ENCODE data around the gene FAM174C.

DNA sequence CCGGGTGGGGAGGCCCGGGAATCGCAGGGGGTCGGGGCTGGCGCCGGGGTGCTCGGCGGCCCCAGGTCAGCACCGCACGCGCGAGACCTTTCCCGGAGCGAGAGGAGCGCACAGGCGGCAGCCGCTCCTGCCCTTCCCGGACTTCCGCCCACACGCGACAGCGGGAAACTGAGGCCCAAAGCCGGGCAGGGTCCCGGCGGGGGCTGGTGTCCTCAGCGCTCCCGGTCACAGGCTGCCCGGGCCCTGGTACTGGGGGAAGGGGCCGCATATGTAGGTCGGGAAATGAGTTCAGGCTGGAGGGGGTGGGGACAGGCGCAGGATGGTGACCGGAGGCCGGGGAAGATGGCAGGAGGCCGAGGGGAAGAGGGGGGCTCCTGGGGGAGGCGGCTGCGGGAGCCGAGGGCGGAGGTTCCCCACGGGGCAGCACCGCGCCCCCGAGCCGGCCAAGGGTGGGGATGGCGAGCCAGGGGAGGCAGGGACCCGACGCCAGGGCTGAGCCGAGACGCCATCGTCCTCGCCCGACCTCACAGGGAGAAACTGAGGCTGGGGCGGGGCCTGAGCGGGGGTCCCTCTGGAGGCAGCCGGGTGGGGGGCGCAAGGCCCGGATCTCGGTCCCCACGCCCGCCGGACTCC lies 38.2 kb upstream of the FAM174C start:
- TF ChIP-seq, protein P1, sequence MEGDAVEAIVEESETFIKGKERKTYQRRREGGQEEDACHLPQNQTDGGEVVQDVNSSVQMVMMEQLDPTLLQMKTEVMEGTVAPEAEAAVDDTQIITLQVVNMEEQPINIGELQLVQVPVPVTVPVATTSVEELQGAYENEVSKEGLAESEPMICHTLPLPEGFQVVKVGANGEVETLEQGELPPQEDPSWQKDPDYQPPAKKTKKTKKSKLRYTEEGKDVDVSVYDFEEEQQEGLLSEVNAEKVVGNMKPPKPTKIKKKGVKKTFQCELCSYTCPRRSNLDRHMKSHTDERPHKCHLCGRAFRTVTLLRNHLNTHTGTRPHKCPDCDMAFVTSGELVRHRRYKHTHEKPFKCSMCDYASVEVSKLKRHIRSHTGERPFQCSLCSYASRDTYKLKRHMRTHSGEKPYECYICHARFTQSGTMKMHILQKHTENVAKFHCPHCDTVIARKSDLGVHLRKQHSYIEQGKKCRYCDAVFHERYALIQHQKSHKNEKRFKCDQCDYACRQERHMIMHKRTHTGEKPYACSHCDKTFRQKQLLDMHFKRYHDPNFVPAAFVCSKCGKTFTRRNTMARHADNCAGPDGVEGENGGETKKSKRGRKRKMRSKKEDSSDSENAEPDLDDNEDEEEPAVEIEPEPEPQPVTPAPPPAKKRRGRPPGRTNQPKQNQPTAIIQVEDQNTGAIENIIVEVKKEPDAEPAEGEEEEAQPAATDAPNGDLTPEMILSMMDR (conservative IDR thresholded peaks at IDR 0.05; ENCODE audit: low read depth, low read length) = no peak
- TF ChIP-seq EZH2 (IDR thresholded peaks at IDR 0.05; ENCODE audit: low read length, unreplicated experiment) (no peak), EZH2phosphoT487 (IDR thresholded peaks at IDR 0.05; ENCODE audit: borderline replicate concordance, low read length) (no peak)
